Measurements from ENCODE around the gene TLCD2. TPM values are rescaled to one million over a fixed set of nuclear protein-coding genes. Genes with fewer than 3 reads are reported as not detected.
"Not testable (repeated sequence)": the region's sequence is repeated elsewhere in the genome, so short reads cannot be mapped to it uniquely, and the experiment has no call there.

TLCD2 gene
- total RNA-seq, 1 experiment from 2014 or later, result 0.56 TPM

GRCh38 chr17:1736348-1737281, 26.4 kb upstream of the TLCD2 start:
- DNase-seq (ENCODE audit: low spot score), result no peak

GRCh38 chr17:1735834-1736347, 25.7 kb upstream of the TLCD2 start:
- no peak for DNase-seq (ENCODE audit: low spot score)

DNA sequence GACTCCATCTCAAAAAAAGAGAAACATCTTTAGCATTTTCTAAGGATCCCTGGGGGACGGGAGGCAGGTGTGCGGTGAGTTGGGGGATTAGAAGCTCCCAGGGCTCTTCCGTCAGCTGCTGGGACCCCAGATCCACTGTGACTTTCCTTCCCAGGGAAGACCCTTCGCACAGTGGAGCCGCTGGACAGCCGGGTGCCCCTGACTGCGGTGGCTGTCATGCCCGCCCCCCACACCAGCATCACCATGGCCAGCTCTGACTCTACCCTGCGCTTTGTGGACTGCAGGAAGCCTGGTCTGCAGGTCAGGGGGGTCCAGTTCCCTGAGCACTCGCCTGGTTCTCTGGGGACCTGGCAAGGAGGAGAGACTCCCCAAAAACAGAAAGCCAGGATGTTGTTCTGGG, 25.2 kb upstream of the TLCD2 start:
- no peak for DNase-seq (ENCODE audit: low spot score)

- DNase-seq (ENCODE audit: low spot score), result no peak
Observed at GRCh38 chr17:1733759-1734158, 23.6 kb upstream of the TLCD2 start.

GRCh38 chr17:1732833-1733321, 22.7 kb upstream of the TLCD2 start:
- no peak for DNase-seq (ENCODE audit: low spot score)

DNA sequence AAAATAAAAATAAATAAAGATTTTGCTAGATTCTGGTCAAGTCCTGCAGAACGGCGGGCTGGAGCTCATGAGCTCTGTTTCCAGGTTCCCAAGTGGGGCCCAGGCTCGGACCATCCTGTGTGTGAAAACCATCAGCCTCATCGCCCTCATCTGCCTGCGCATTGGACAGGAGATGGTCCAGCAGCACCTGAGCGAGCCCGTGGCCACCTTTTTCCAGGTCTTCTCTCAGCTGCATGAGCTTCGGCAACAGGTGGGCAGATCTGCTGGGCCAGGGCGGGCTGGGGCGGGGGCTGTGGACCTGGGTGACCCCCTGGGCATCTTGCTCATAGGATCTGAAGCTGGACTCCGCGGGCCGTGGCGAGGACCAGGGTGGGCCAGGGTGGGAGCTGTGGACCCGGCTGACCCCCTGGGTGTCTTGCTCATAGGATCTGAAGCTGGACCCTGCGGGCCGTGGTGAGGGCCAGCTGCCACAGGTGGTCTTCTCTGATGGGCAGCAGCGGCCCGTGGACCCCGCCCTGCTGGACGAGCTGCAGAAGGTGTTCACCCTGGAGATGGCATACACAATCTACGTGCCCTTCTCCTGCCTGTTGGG, 22.2 kb upstream of the TLCD2 start:
- DNase-seq (ENCODE audit: low spot score), result no peak

DNA sequence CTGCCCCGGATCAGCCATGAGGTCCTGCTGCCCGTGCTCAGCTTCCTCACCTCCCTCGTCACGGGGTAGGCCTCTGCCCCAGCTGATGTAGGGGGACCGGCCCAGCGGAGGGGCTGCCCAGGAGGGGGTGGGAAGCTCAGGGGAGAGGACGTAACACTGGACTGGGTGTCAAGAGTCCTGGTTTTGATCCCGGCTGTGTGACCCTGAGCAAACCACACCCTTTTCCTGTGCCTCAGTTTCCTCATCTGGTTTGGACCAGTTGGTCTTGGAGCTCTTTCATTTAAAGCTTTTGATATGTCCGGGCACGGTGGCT, 21.0 kb upstream of the TLCD2 start:
- DNase-seq (ENCODE audit: low spot score), result no peak

- DNase-seq (ENCODE audit: low spot score), result no peak
Observed at GRCh38 chr17:1730326-1731193, 20.4 kb upstream of the TLCD2 start.

- no peak for DNase-seq (ENCODE audit: low spot score)
Observed at GRCh38 chr17:1729966-1730325, 19.8 kb upstream of the TLCD2 start.

DNA sequence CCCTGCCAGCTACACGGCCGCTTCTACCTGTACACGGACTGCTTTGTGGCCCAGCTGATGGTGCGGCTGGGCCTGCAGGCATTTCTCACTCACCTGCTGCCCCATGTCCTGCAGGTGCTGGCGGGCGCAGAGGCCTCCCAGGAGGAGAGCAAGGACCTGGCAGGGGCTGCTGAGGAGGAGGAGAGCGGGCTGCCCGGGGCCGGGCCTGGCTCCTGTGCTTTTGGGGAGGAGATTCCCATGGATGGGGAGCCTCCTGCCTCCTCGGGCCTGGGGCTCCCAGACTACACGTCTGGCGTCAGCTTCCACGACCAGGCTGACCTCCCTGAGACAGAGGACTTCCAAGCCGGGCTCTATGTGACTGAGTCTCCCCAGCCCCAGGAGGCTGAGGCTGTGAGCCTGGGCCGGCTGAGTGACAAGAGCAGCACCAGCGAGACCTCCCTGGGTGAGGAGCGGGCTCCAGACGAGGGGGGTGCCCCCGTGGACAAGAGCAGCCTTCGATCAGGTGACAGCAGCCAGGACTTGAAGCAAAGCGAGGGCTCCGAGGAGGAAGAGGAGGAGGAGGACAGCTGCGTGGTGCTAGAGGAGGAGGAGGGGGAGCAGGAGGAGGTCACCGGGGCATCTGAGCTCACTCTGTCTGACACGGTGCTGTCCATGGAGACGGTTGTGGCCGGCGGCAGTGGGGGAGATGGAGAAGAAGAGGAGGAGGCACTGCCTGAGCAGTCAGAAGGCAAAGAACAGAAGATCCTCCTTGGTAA, 17.9 kb upstream of the TLCD2 start:
- no peak for DNase-seq (ENCODE audit: low spot score)

- DNase-seq (ENCODE audit: low spot score), result no peak
Observed at GRCh38 chr17:1727258-1727789, 17.1 kb upstream of the TLCD2 start.

DNA sequence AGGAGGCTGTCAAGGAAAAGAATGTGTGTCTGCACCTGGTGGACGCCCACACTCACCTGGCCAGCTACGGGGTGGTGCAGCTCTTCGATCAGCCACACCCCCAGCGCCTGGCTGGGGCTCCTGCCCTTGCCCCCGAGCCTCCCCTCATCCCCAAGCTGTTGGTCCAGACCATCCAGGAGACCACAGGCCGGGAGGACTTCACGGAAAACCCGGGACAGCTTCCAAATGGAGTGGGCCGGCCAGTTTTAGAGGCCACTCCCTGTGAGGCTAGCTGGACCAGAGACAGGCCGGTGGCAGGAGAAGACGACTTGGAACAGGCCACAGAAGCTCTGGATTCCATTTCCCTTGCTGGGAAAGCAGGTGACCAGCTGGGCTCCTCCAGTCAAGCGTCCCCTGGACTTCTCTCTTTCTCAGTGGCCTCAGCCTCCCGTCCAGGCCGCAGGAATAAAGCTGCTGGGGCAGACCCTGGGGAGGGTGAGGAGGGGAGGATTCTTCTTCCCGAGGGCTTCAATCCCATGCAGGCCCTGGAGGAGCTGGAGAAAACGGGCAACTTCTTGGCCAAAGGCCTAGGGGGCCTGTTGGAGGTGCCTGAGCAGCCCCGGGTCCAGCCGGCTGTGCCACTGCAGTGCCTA, 16.6 kb upstream of the TLCD2 start:
- DNase-seq (ENCODE audit: low spot score), result no peak

DNA sequence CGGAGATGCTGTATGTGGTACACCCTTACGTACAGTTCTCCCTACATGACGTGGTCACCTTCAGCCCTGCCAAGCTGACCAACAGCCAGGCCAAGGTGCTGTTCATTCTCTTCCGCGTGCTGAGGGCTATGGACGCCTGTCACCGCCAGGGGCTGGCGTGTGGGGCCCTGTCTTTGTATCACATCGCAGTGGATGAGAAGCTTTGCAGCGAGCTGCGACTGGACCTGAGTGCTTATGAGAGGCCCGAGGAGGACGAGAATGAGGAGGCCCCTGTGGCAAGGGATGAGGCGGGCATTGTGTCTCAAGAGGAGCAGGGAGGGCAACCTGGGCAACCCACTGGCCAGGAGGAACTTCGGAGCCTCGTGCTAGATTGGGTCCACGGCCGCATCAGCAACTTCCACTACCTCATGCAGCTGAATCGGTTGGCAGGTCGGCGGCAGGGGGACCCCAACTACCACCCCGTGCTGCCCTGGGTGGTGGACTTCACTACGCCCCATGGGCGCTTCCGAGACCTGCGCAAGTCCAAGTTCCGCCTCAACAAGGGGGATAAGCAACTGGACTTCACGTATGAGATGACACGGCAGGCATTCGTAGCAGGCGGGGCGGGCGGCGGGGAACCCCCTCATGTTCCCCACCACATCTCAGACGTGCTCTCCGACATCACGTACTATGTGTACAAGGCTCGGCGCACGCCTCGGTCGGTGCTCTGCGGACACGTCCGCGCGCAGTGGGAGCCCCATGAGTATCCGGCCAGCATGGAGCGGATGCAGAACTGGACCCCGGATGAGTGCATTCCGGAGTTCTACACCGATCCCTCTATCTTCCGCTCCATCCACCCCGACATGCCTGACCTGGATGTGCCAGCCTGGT, 15.7 kb upstream of the TLCD2 start:
- no peak for DNase-seq (ENCODE audit: low spot score)

DNA sequence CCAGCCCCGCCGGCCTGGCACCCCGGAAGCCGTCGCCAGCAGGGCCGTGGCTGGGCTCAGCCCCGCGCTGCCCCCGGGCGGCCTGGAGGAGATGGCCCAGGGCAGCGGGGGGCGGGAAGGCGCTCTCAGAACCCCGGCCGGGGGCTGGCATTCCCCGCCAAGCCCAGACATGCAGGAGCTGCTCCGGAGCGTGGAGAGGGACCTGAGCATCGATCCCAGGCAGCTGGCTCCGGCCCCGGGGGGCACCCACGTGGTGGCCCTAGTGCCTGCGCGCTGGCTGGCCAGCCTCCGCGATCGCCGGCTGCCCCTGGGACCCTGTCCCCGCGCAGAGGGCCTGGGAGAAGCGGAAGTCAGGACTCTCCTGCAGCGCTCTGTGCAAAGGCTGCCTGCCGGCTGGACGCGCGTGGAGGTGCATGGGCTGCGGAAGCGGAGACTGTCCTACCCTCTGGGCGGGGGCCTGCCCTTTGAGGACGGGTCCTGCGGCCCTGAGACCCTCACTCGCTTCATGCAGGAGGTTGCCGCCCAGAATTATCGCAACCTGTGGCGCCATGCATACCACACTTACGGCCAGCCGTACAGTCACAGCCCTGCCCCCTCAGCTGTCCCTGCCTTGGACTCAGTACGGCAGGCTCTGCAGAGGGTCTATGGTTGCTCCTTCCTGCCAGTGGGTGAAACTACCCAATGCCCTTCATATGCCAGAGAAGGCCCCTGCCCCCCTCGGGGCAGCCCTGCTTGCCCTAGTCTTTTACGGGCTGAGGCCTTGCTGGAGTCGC, 14.9 kb upstream of the TLCD2 start:
- DNase-seq (ENCODE audit: low spot score), result no peak

DNA sequence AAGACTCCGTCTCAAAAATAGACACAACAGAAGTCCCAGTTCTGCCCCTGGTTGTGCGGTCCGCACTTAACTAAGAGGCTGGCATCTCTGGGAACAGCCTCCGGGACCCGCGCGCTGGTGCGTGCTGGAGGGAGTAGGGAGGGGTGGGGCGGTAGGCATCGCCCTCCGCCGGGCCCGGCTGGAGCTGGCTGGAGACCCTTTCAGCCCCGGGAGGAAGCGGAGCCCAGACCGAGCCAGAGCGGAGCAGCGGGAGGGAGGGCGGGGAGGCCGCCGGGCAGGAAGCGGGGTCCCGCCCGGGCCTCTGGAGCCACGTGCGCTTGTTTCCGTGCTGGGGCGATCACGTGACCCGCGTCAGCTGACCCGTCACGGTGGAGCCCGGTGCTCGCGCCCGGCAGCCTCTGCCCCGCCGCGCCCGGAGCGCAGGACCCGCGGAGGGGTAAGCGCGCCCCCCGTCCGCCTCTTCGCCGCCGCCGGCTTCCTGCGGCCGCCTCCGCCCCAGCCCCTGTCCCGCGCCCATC, 14.2 kb upstream of the TLCD2 start, which contains the start of gene WDR81:
TSS of gene WDR81 (plus strand) at position 354 of the 518 bp plus-strand sequence. CDS start 256 bp downstream, outside the sequence.
- peak; percentile 64 for DNase-seq (ENCODE audit: low spot score)

DNA sequence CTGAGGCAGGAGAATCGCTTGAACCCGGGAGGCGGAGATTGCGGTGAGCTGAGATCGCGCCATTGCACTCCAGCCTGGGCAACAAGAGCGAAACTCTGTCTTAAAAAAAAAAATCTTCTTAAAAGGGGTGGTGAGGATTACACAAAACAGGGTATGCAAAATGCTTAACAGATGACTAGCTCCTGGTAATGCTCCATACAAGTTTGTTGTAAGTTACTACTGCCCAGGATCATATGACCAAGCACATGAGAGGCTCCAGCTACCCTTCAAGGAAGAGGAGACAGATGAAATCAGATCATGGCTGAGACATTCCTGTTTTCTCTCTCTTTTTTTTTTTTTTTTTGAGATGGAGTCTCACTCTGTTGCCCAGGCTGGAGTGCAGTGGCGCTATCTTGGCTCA, 11.8 kb upstream of the TLCD2 start:
- not testable (repeated sequence) for DNase-seq (ENCODE audit: low spot score)

GRCh38 chr17:1720856-1721386, 10.7 kb upstream of the TLCD2 start:
- peak; percentile 62 for DNase-seq (ENCODE audit: low spot score)

Measured in HT-29 (cell line).